Stimulated activated naive CD8-positive, alpha-beta T cell treated with anti-CD3 and anti-CD28 coated beads, Interleukin-15, amount 100 ng/mL, for 72 hours (primary cell): ENCODE results near the gene PDCD1.
A peak's percentile ranks its signal among the peaks of the same experiment; 100 is the strongest.
"Not testable (repeated sequence)": the region's sequence is repeated elsewhere in the genome, so short reads cannot be mapped to it uniquely, and the experiment has no call there.

Experiments used
- ATAC-seq: fragments of 150-1000 bp; cut with Tn5 transposase; 2 replicates; pipeline ENCODE4 v1.10.0; 2021; ENCODE audit warnings: mild to moderate bottlenecking, moderate library complexity
- DNase-seq, 2 donors: peaks; one replicate each; pipeline ENCODE4 v3.0.0; 2021 to 2022
- H3K27ac Mint-ChIP-seq, 2 donors: one replicate each; pipeline ENCODE4 v1.8.0; 2022; ENCODE audit warnings: mild to moderate bottlenecking in 2 of 2, mixed read lengths in 2 of 2, moderate library complexity in 2 of 2
- H3K27me3 Mint-ChIP-seq: one replicate; pipeline ENCODE4 v1.8.0; 2022; ENCODE audit warnings: mixed read lengths
- H3K4me1 Mint-ChIP-seq: one replicate; pipeline ENCODE4 v1.8.0; 2022; ENCODE audit warnings: mild to moderate bottlenecking, mixed read lengths
- H3K4me3 Mint-ChIP-seq, 2 donors: one replicate each; pipeline ENCODE4 v1.8.0; 2022; ENCODE audit warnings: mild to moderate bottlenecking in 2 of 2, mixed read lengths in 2 of 2, moderate library complexity in 1 of 2
- H3K9me3 Mint-ChIP-seq, 2 donors: one replicate each; pipeline ENCODE4 v1.8.0; 2022; ENCODE audit warnings: mixed read lengths in 2 of 2

The PDCD1 gene

GRCh38 chr2:241887806-241888522, 29.3 kb upstream of the PDCD1 start:
- peaks cover 47% of the 10 kb centered on the region for H3K4me1 Mint-ChIP-seq
- peak; percentile 31 for ATAC-seq
- H3K9me3 Mint-ChIP-seq: peaks cover 5 to 8% of the 10 kb centered on the region in 2 donors

GRCh38 chr2:241886840-241887447, 28.2 kb upstream of the PDCD1 start:
- ATAC-seq (no peak), DNase-seq (no peak)
- Mint-ChIP-seq H3K9me3 (peaks cover 5 to 8% of the 10 kb centered on the region in 2 donors), H3K27me3 (no peaks in the 10 kb centered on the region), H3K4me3 (no peak overlapping the region), H3K27ac (no peak overlapping the region), H3K4me1 (peaks cover 56% of the 10 kb centered on the region)

More at GRCh38 chr2:241887806-241888522, 29.3 kb upstream of the PDCD1 start:
- Mint-ChIP-seq H3K4me3 (peak overlapping the region in 1 of 2 donors; percentile 45), H3K27me3 (no peaks in the 10 kb centered on the region), H3K27ac (peak overlapping the region; percentile 89 to 95)
- DNase-seq: no peak

GRCh38 chr2:241885946-241886643, 27.4 kb upstream of the PDCD1 start:
- peaks cover 61% of the 10 kb centered on the region for H3K4me1 Mint-ChIP-seq
- ATAC-seq (no peak), DNase-seq (no peak)

GRCh38 chr2:241885291-241885945, 26.7 kb upstream of the PDCD1 start:
- Mint-ChIP-seq H3K9me3 (peaks cover 5 to 8% of the 10 kb centered on the region in 2 donors), H3K4me1 (peaks cover 68% of the 10 kb centered on the region), H3K27me3 (no peaks in the 10 kb centered on the region), H3K27ac (no peak overlapping the region), H3K4me3 (no peak overlapping the region)
- DNase-seq: no peak
- no peak for ATAC-seq

More at GRCh38 chr2:241885946-241886643, 27.4 kb upstream of the PDCD1 start:
- H3K27ac Mint-ChIP-seq: peak overlapping the region in 1 of 2 donors; percentile 14
- peaks cover 5 to 8% of the 10 kb centered on the region in 2 donors for H3K9me3 Mint-ChIP-seq
- no peaks in the 10 kb centered on the region for H3K27me3 Mint-ChIP-seq
- no peak overlapping the region for H3K4me3 Mint-ChIP-seq

GRCh38 chr2:241884951-241885290, 26.2 kb upstream of the PDCD1 start:
- Mint-ChIP-seq H3K27me3 (no peaks in the 10 kb centered on the region), H3K27ac (no peak overlapping the region), H3K4me3 (no peak overlapping the region), H3K9me3 (peaks cover 5 to 8% of the 10 kb centered on the region in 2 donors), H3K4me1 (peaks cover 73% of the 10 kb centered on the region)
- ATAC-seq: no peak
- DNase-seq: no peak

GRCh38 chr2:241882091-241882625, 23.5 kb upstream of the PDCD1 start:
- DNase-seq: peak; percentile 83
- Mint-ChIP-seq H3K4me1 (peaks cover 69% of the 10 kb centered on the region), H3K9me3 (no peaks in the 10 kb centered on the region), H3K4me3 (peak overlapping the region; percentile 86 to 95), H3K27ac (peak overlapping the region; percentile 76 to 82), H3K27me3 (no peaks in the 10 kb centered on the region)
- peak; percentile 77 for ATAC-seq

GRCh38 chr2:241880311-241881073, 21.8 kb upstream of the PDCD1 start:
- no peaks in the 10 kb centered on the region for H3K9me3 Mint-ChIP-seq
- H3K27me3 Mint-ChIP-seq: no peaks in the 10 kb centered on the region
- ATAC-seq (no peak), DNase-seq (no peak)
- peak overlapping the region; percentile 86 to 95 for H3K4me3 Mint-ChIP-seq
- peaks cover 55% of the 10 kb centered on the region for H3K4me1 Mint-ChIP-seq
- peak overlapping the region; percentile 91 to 98 for H3K27ac Mint-ChIP-seq

GRCh38 chr2:241879326-241879725, 20.6 kb upstream of the PDCD1 start:
- Mint-ChIP-seq H3K9me3 (no peaks in the 10 kb centered on the region), H3K27me3 (no peaks in the 10 kb centered on the region), H3K4me1 (peaks cover 49% of the 10 kb centered on the region), H3K4me3 (no peak overlapping the region), H3K27ac (peak overlapping the region in 1 of 2 donors; percentile 19)
- DNase-seq (no peak), ATAC-seq (no peak)

- H3K27ac Mint-ChIP-seq: no peak overlapping the region
Measured at GRCh38 chr2:241877989-241878970, 19.6 kb upstream of the PDCD1 start.

GRCh38 chr2:241877197-241877685, 18.5 kb upstream of the PDCD1 start:
- ATAC-seq (no peak), DNase-seq (no peak)
- H3K27me3 Mint-ChIP-seq: no peaks in the 10 kb centered on the region
- H3K4me3 Mint-ChIP-seq: no peak overlapping the region
- H3K27ac Mint-ChIP-seq: no peak overlapping the region
- H3K4me1 Mint-ChIP-seq: peaks cover 45% of the 10 kb centered on the region
- H3K9me3 Mint-ChIP-seq: no peaks in the 10 kb centered on the region

More at GRCh38 chr2:241877989-241878970, 19.6 kb upstream of the PDCD1 start:
- Mint-ChIP-seq H3K4me1 (peaks cover 50% of the 10 kb centered on the region), H3K27me3 (no peaks in the 10 kb centered on the region), H3K4me3 (no peak overlapping the region), H3K9me3 (no peaks in the 10 kb centered on the region)
- ATAC-seq (no peak), DNase-seq (peak; percentile 75 to 80)

GRCh38 chr2:241876528-241877196, 18.0 kb upstream of the PDCD1 start:
- no peak for DNase-seq
- no peak for ATAC-seq
- Mint-ChIP-seq H3K27me3 (no peaks in the 10 kb centered on the region), H3K9me3 (no peaks in the 10 kb centered on the region), H3K27ac (no peak overlapping the region), H3K4me1 (peaks cover 49% of the 10 kb centered on the region), H3K4me3 (no peak overlapping the region)

- H3K4me3 Mint-ChIP-seq, ATAC-seq, H3K27me3 Mint-ChIP-seq, H3K27ac Mint-ChIP-seq, H3K9me3 Mint-ChIP-seq: not testable (repeated sequence)
- peak in 1 of 2 donors; percentile 50 for DNase-seq
- peaks cover 50% of the 10 kb centered on the region for H3K4me1 Mint-ChIP-seq
Measured at GRCh38 chr2:241875754-241876527, 17.2 kb upstream of the PDCD1 start.
